ENCODE results near the gene SLC38A8.

The SLC38A8 gene

DNA sequence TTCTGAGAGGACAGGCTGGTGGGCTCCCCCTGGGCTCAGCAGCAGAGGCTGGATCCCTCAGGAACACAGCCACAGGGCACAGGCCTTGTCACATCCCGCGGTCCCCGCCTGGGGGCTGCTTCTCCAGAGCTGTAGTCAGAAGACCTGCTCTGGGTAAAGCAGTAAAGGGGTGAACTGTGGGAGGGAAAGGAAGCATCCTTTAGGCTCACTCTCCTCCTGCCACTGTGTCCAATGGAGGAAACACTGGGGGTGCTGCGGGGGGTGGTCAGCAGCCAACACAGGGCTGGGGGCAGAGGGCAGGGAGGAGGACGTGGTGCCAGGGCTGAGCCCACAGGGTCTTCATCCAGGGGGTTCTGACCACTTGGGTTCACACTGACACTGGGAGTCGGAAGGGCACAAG, 5.0 kb upstream of the SLC38A8 start:
- DNase-seq = no peak

DNA sequence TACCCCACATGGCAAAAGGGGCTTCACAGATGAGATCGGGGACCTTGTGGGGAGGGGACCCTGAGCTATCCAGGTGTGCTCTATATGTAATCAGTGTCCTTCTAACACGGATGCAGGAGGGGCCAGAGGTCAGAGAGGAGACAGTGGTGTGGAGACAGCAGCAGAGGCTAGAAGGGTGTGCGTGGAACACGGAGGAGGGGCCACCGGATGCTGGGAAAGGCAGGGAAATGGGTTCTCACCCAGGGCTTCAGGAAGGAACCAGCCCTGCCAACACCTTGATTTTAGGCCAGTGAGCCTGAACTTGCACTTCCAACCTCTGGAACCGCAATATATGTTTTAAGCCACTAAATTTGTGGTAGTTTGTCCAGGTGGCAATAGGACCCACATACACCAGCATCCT, 4.6 kb upstream of the SLC38A8 start:
- DNase-seq = no peak

DNA sequence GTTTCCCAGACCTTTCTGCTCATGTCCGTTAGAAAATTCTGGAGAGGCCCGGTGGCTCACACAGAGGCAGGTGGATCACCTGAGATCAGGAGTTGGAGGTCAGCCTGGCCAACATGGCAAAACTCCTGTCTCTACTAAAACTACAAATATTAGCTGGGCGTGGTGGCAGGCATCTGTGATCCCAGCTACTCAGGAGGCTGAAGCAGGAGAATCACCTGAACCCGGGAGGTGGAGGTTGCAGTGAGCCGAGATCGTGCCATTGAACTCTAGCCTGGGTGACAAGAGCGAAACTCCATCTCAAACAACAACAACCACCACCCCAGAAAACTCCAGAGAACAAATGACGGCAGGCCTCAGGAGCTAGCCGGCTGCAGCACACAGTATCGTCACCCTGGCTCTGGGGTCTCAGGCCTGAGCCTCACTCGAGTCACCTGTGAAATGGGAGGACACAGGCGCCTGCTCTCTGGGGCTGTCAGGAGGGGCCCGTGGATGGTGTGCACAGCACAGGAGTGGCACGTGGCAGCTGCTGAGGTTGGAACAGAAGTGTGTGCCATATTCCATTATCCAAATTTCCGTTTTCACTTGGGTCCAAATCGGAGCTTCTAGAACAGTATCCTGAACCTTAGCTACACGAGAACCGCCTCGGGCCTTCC, 3.3 kb upstream of the SLC38A8 start:
- no peak for DNase-seq

DNA sequence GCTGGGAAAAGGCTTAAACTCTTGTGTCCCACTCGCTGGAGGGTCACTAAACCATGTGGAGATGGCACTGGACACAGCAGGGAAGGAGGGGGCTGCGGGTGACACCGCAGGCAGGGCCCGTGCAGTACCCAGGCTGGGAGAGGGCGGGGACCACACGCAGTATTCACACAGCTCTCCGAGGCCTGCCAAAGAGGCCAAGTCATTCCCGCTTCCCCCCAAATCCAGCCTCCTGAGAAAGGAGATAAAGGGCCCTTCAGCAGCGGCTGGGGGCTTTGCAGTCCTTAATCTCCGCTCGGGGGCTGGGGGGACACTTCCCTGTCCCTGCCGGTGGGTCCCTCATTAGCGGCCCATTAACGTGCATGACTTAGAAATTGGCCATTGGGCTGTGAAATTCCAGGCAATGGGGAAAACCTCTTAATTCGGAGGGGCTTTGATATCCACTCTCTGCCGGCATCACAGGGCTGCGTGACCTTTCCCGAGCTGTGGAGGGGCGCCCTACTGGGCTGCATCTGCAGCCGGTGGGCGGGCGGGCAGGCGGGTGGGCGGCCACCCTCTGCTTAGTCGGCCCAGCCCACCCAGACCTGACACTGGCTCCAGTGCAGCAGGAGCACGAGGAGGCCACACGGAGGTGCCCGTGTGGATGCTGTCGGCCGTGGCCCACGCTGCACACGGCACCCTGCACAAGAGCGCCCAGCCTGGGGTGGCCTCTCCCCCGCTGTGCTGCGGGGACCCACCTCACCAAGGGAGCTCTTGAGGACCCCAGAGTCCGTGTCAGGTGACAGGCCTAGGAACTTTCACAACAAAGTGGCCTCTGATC, 2.6 kb upstream of the SLC38A8 start:
- no peak for DNase-seq

DNA sequence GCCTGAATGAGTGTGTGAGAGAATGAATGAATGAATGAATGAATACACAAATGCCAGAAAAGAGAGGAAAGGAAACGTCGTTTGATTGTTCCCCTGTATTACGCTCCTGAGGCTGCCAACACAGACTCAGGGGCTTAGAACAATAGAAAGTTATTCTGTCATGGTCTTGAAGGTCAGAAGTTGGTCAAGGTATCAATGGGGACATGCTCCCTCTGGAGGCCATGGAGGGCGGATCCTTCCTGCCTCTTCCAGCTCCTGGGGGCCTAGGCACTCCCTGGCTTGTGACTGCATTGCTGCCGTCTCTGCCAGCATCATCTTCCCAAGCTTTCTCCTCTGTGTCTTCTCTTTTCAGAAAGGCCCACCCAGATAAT, 1.5 kb upstream of the SLC38A8 start:
- no peak for DNase-seq

DNA sequence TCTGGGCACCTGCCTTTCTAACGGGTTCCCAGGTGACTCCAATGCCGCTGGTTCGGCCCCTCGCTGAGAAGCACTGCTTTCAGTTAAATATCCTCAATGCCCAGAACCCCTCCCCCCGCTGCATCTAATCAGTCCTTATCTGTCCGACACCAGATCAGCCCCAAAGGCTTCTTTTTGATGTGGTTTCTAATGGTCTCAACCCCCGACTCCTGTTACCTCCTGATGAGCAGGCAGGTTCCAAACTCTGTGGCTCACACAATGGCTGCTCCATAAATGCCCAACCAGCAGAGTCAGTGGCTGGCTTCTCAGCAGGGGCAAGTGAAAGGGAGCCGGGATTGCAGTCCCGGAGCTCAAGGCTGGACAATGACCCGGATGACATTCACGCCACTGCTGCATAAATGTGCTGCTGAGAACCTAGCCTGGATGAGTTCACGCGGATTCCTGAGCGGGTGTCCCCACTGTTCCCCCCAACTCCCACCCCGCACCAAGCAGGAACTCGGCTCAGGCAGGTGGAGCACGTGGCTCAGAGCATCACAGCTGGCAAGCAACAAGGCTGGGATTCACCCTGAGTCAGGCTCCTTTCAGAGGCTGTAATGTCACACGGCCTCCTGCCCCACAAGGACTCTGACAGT, 1.0 kb upstream of the SLC38A8 start:
- DNase-seq = no peak

DNA sequence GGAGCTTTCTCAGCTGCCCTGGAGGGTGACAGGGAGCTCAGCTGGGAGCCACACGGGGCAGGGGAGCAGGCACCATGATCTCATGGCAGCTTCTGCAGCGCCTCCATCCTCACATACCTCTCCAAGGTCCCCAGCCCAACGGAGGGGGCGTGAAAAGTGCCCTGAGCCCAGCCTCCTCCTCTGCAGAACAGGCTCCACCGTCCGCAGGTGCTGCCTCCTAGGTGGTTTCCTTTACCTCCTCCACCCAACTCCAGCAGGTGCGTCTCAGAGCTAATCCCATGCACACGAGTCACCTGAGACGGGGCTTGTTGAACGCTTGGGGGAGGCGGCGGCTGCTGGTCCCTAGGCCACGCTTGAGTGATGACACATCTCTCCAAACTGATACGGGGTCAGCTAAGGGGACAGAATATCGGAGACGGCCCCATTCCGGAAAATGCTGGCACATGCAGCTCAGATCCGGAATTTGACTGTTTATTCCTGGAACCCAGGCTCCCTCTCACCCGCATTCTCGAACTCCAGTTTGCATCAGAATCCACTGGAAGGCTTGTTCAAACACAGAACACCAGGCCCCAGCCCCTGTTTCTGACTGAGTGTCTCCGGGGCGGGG, 387 bp upstream of the SLC38A8 start:
- DNase-seq = no peak

DNA sequence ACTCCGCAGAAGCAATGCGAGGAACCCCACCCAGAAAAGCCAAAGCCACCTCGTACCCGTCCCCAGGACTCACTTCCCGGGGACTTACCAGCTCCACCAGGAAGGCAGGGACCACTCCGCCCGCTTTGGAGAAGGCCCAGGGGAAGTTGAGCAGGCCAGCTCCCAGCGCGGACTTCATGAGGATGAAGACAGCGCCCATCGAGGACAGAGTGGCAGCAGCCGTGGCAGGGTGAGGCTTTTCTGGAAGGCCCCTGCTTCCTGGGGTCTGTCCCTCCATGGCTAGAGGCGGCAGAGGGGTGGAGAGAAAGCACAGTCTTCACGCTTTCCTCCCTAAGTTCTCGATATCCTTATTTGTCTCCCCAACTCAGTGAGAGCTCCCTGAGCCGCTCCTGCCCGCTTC, 714 bp downstream of the SLC38A8 start:
- no peak for DNase-seq

DNA sequence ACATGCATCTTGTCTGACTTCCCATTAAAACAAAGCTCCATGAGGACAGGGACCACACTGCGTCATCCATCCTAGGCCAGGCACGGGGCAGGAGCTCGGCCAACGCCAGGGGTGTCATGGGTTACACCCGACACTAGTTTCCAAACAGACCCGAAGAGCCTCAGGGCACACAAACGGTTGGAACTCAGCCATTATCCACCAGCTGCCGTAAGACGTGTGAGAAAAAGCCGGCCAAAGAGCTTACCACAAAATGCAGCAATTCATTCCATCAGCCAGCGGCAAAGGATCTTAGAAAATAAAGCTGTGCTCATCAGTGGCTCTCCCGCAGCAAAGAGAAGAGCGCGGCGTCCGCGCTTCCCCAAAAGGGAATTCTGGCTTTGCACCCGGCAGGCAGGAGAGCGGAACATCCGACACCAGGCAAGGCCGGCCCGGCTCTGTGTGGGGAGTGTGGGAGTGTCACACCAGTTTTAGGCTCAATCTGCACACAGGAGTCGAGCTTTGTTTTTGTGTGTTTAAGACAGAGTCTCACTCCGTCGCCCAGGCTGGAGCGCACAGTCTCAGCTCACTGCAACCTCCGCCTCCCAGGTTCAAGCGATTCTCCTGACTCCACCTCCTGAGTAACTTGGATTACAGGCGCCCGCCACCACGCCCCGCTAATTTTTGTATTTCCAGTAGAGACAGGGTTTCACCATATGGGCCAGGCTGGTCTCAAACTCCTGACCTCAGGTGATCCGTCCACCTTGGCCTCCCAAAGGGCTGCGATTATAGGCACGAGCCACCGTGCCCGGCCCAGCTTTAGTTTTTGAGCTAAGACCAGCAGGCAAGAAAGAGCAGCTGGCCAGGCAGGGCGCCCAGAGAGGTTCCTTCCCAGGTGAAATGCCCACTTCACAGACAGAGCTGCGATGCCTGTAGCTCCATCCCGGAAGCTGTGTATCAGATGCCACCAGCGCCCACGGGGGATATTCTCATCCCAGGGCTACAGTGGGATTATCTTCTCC, 1.5 kb downstream of the SLC38A8 start:
- peak; percentile 53 for DNase-seq

DNA sequence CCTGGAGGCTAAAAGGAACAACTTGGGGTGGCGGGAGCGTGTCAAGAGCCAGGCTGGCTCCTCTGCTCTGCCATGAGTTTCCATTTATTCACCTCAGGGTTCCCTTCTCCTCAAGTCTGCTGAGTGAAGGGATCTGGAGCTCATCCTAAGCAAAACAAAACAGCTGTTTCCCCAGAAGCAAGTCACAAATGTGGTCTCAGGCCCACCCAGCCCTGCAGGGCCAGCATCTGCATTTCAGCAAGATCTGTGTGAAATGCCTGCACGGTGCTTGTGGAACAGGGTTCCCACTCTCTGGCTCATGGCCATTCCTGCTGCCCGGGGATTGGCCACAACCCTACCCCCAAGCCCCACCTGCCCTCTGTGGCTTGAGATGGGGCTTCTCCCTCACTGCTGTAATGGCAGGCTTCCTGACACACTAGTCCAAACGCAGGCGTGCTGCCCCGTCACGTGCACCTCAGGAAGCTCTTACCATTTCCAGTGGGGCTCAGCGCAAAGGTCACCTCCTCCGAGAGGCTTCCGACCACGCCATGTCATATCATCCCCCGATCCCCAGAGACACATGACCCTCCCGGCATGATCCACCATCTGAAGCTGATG, 2.3 kb downstream of the SLC38A8 start:
- DNase-seq = no peak

DNA sequence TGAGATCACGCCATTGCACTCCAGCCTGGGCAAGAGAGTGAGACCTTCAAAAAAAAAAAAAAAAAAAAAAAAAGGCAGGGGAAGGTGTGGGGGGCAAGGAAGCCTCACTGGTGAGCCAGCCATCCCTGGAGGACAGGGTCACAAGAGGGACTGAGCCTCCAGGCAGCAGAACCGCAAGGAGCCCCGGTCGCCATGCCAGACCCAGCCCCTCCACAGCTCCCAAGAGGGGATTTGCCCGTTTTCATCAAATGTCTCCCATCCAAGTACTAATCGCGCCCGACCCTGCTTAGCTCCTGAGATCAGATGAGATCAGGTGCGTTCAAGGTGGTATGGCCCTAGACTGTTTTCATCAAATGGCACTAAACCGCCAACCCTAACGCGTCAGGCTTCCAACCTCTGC, 2.9 kb downstream of the SLC38A8 start:
- DNase-seq = no peak

DNA sequence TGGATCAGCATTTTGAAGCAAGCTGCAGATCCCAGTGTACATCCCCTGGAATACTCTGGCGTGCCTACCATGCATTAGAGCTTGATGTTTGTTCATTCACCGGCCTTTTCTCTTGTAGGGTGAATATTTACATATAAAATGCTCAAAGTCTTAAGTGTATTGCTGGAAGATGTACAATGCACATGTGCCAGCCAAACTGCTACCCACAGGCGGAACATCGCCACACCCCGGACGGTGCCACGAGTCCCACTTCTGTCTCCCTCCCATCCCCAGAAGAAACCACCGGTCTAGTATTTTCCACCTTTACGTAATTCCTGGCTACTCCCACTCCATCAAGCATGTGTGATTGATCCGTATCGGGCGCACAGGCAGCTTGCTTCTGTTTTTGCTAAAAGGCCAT, 4.1 kb downstream of the SLC38A8 start:
- no peak for DNase-seq

DNA sequence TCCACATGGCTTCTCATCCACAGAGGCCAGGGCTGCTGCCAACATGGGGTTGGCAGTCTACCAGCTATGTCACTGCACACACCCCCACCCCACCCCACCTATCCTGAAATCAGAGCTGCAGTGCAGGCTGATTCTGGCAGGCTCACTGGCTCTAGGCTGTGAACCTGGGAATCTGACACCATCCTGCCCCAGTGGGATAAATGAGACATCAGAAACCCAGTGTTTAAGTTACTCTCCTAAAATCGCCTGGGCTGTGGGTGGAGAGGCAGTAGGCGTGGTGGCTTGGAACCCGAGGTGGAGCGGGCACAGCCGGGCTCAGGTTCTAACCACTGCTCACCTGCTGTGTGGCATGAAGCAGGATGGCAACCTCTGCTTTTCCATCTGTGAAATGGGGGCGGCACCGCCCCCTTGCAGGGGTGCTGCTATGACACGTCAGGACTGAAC, 5.6 kb downstream of the SLC38A8 start:
- no peak for DNase-seq

DNA sequence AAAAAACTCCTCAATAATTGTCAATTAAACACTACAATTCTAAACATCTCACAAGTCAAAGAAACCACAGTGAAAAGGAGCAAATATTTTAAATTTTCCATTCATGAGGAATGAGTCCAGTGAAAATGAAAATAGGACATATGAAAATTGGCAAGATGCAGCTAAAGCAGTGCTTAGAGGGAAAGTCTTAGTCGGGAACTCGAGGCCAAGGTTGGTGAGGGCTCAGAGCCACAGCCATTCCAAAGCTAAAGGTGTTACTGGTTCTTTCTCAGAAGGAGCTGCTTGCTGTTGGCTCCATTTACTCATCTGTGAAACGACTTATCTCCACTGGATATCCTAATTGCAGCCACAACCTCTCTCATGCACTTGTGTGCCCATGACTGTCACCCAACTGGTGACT, 6.5 kb downstream of the SLC38A8 start:
- DNase-seq = no peak

DNA sequence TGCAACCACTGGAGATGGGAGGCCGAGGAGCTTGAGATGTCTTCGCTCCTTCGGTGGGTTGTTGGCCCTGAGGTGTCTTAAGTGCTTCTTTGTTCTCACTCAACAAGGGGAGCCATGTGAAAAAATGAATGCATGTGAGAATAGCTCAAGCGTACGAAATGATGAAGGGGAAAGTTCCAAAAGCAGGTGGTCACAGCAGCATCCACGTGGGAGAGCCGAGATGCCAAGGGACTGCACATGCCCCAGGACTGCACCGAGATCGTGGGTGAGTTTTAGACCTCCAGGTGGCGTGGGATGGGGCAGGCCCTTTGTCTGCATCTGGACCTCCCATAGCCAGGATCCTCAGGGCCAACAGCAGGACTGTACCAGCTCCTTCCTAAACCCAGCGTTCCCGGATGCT, 8.1 kb downstream of the SLC38A8 start:
- DNase-seq = no peak

DNA sequence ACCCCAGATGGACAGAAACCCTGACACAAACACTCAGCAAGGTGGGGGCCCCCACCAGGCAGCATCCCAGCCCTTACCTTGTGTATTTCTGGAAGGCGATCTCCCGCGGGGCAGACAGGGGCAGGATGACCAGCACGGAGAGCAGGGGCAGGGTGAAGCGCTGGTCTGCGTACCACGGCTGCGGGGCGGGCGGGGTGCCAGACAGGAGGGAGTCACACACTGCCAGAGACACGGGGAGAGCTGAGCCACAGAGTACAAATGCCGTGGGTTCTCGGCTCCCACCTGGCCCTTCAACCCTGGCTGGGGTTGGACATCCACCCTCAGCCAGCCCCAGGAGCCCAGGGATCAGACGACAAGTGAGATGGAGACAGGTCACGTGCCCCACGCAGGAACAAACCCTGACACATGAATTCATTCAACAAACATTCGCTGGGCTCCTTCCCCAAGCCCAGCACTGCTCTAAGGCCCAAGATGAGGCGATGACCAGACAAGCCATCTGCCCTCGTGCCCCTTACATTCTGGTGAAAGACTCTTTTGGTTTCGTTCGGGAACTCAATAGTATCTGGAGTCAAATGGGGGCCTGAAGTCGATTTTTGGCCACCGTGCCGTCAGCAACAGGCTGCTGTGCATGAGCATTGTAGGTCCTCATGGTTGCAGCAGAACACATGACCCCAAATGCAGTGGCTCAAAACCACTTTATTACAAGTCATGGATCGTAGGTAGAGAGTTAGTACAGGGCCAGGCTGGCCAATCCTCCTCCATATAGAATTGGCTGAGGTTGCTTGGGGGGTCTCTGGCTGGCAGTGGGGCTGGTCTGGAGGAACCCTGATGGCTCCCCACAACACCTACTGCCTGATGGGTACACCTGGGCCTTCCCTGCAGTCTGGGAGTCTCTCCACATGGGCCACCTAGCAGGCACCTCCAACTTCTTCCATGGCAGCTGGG, 9.1 kb downstream of the SLC38A8 start:
- DNase-seq = no peak

DNA sequence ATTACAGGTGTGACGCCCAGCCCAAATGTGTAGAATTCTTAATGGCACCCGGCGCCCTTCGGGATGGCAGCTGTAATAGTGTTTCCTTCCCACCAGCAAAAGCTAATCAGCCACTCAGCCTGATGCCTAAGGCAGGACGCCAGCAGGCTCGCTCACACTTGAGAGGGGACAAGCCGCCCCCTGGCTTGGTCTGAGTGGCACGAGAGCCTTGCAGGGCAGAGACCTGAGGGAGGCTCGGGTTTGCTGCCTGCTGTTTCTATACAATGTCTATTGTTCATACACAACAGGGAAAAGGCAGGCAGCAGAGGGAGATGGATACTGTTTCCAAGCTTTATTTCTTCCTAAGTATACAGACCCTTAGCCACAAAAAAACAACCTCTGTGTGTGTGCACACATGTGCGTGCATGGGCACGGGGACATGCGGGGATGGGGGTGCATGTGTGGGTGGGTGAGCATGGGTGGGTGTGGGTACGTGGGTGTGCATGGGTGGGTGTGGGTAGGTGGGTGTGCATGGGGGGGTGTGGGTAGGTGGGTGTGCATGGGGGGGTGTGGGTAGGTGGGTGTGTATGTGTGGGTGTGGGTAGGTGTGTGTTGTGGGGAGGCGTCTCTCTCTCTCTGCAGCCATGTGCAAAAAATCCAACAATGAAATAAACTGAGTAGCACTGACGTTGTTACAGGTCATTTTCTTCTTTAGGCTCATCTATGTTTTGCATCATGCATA, 10.0 kb downstream of the SLC38A8 start:
- no peak for DNase-seq

DNA sequence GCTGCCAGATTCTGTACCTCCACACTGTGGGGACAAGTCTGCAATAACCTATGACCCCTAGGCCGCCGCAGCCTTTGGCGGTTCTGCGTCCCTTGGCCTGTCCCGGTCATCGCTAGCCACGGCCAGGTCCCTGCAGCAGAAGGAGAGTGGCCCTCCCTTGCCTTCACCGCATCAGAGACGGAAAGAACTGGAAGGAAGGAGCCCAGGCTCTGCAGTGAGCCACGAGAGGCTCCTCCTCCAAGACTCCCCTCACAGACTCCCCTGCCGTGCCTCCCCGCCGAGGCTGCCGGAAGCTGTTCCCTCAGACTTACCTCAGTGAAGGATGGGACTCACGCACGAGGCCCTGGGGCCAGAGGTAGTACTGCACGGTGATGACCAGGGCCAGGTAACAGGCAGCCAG, 11.0 kb downstream of the SLC38A8 start:
- no peak for DNase-seq

DNA sequence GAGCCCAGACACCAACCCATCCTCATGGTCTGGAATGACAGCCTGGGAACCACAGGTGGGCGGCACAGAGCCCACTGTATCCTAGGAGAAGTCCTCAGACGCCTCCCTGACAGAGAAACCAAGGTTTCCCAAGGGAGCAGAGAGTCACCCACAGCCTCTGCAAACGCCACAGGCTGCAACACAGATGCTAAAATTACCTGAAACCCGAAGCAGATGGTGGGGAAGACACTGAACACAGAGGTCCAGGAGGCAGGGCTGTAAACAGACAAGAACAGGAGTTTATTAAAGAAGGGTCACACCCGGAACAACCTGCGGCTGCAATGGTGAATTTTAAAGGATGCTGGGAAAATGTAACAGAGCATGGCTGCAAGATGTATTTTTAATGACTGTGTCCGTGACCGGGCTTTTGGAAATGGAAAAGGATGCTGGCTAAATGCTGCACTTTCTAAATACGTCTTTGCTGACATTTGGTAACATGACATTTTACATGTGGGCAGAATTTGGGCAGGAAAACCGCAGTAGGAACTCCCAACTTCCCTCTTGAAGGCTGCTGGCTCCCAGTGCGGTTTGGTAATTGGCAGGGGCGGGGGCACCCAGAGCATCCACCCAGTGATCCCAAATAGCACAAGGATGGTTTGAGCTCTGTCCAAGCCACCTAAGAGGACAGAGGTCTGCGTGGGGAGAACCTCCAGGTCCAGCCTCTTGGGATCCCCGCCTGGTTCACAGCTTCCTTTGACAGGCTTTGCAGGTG, 13.1 kb downstream of the SLC38A8 start:
- DNase-seq = no peak
